Inflammatory macrophage treated with lipopolysaccharide for 4 hours (primary cell): ENCODE measurements around the gene BPHL.
A peak's percentile ranks its signal among the peaks of the same experiment; 100 is the strongest.
"Not testable (repeated sequence)": the region's sequence is repeated elsewhere in the genome, so short reads cannot be mapped to it uniquely, and the experiment has no call there.

Experiments
- DNase-seq: peaks from one replicate; pipeline ENCODE4 v3.0.0-alpha.2; 2020

The BPHL gene

DNA sequence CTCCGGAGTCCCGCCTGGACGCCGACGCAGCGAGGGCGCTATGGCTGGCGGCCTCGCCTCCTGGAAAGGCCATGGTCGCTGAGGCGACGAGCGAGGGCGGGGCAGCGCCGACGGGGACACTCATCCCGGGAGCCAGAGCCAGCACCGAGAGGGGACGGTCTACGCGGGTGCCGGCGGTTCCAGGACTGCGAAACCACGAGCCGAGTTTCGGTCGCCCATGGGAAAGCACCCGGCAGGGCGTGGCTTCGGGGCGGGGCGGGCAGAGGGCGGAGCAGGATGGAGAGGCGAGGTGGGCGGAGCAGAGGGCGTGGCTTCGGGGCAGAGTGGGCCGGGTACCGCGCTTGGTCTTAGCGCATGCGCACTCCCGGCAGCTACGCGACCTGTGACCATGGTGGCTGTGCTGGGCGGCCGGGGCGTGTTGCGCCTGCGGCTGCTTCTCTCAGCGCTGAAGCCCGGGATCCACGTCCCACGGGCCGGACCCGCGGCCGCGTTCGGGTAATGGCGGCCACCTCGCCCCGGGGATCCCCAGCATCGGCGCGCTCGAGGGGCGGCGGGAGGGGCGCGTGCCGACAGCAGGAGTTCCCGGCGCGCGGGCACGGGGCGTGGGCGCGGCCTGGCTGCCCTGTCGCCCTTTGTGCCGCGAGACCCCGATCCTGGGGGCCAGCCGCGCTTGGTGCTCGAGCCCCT is at the start of gene BPHL:
BPHL (plus strand) TSS at position 359 of the 687 bp plus-strand sequence; CDS start at position 389, 30 bp downstream.
- peak; percentile 99 for DNase-seq

DNA sequence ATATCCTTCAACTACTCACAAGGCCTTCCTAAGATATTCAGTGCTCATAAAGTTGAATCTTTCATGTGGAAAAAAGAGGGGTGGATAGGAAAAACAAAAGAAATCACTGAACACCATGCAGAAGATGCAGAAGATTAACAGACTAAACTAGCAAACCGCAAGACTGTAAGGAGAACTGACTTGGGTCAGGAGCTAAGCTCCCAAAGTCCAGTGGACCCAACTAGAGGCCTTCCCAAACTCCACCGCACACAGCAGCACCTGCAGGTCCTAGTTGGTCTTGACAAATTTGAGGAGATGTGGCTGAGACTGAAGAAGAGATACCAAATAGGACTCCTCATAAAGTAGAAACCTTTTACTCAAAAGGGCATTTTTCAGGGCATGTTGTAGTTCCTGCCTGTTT is 46.9 kb upstream of the BPHL start:
- no peak for DNase-seq

DNA sequence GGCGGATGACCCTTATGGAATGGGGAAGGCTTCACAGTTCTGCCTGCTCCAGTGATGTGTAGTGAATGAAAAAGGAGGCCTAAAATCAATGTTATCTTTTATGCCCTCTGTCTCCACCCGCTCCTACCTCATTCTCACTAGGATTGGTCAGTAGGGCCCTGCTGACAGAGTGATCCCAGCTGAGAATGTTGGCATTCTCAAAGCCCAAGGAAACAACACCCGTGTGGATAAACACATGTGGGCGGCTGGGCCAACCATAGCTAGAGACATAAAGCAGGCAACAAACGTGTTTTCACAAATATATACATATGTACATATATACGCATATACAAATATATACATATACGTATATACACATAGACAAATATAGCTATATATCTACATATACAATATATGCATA is 45.7 kb upstream of the BPHL start:
- no peak for DNase-seq

DNA sequence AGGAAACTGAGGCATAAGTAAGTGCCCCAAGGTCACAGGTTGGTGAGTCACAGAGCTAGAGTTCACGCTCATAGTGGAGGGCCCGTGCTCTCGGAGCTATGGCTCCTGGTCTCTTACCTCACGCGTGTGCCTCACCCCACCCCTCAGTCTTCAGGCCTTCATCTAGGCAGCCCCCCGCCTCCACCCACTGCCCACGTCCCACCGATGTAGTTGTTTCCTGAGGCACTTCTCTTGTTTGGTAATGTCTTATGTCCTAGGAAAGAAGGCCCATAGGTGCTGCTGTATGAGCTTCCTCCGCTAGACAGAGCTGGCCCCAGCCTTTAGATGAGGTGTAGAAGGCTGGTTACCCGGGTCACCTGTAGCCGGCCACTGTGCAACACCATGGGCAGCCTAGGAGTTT is 45.1 kb upstream of the BPHL start:
- no peak for DNase-seq

DNA sequence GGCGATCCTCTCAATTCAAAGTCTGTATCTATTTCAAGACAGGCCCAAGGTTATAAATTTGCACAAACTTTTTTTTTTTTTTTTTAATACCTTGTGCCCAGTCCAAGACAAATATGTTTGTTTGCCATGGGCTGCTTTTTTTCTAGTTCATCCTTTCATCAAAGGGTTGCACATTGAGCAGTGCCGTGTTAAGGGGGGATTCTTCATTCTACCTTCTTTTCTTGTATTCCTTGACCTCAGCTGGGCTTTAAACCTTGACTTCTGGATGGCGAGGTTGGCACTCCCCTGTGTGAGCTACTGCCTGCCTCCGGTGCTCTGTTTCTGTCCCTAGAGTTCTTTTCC is 42.8 kb upstream of the BPHL start:
- no peak for DNase-seq

DNA sequence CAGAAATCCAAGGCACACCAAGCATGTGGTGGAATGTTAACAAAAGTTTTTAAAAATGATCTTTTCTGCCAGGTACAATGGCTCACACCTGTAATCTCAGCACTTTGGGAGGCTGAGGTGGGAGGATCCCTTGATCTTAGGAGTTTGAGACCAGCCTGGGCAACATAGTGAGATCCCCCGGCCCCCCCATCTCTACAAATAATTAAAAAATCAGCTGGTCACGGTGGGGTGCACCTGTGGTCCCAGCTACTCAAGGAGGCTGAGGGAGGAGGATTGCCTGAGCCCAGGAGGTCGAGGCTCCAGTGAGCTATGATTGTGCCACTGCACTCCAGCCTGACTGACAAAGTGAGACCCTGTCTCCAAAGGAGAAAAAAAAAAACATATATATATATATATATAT is 42.2 kb upstream of the BPHL start:
- DNase-seq: no peak

DNA sequence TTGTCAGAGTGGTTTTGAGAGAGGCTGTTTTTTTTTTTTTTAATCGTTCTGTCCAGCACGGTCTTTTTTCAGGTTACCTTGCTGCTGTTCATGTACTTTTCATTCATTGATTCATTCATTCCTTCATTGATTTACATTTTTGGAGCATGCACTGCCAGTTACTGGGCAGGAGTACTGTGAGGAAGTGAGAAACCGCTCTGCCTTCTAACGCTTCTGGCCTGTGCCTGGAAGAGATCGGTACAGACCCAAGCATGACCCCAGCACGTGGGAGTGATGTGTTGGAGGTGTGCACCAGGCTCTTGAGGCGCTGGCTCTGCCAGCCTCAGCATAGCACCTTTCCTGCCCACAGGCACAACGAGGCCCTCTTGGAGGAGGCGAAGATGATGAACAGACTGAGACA is 41.1 kb upstream of the BPHL start:
- DNase-seq: no peak

DNA sequence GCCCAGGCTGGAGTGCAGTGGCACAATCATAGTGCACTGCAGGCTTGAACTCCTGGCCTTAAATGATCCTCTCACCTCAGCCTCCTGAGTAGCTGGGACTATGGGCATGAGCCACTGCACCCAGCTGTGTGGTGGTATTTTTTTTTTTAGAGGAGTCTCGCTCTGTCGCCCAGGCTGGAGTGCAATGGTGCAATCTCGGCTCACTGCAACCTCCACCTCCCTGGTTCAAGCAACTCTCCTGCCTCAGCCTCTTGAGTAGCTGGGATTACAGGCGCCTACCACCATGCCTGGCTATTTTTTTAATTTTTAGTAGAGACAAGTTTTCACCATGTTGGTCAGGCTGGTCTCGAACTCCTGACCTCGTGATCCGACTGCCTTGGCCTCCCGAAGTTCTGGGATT is 39.6 kb upstream of the BPHL start:
- not testable (repeated sequence) for DNase-seq

DNA sequence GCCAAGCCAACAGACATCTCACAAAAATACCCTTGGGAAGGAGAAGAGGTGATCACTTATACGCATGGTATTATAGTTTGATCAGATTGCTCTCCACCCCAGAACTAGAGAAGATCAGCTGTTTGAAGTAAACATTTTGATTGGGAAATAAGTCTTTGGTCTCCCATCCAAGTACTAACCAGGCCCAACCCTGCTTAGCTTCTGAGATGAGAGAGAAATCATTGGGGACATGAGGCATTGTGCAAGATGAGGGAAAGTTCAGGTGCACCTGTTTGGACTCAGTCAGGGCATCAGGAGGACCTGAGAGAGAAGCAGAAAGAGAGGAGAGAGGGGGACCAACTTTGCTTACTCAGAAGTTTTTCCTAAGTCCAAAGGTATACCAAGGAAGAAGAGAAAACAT is 38.8 kb upstream of the BPHL start:
- DNase-seq: no peak

DNA sequence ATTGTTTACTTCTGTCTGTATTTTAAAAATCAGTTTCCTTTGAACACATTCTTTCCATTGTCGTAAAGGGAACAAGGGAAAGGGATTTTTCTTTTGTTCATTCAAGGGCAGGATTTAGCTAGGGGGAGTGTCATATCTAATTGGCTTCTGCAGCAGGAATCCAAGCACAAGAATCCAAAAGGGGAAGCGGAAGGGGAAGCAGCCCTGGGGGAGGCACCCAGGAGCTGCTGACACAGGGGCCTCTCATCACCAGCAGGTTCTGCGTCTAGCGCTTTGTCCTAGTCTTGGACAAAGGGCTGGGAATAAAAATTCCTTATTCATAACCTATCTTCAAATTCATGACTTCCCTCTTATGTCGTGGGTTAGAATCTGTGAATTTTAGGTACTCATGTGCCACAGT is 36.6 kb upstream of the BPHL start:
- peak; percentile 84 for DNase-seq

DNA sequence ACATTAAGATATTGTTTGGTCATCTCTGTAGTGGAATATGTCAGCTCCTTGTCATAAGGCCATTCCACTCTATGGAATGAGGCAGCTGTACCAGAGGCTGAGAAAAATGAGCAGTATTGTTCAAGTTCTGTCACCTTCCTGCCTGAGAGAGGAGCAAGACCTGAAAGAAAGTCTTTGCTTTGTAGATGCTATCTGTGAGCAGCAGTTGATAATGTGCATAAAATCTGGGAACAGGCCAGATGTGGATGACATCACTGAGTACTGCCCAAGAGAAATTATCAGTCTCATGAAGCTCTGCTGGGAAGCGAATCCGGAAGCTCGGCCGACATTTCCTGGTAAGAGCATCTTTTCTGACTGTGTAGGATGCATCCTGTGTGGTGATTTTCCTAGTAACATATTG is 33.4 kb upstream of the BPHL start:
- no peak for DNase-seq

DNA sequence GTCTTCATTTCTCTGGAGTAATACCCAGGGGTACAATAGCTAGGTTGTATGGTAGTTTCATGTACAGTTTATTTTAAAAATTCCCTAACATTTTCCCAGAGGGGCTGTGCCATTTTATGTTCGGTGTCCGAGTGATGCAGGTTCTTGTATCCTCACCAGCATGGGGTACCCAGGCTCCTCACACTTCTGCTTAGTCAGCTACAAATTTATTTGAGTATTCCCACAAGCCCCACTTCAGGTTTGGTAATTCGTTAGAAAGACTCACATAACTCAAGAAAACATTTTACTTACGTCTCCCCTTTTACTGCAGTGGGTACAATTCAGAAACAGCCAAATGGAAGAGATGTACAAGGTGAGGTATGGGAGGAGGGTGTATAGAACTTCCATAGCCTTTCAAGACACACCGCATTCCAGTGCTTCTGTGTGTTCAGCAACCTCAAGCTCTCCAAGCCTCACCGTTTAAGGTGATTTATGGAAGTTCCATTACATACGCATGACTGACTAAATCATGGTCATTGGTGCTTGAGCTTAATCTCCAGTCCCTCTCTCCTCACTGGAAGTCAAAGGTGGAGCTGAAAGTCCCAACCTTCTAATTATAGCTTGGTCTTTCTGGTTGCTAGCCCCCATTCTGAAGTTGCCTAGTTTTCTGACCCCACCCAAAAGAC is 32.1 kb upstream of the BPHL start:
- DNase-seq: no peak

DNA sequence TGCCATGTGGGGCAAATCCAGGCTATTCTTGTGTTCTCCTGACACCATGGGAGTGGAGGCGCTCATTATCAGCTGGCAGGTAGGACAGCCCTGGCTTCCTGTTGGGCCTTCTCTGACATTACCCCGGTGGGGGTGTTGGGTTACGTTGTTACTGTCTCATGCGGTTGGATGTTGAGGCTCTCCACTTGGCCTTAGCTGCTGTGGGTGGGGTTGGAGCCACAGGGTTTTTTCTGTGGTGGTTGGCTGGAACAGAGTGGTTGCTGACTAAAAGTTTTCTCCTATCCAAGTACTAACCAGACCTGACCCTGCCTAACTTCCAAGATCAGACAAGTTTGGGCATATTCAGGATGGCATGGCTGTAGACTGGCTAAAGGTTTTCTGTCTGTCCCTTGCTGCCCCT is 30.1 kb upstream of the BPHL start:
- no peak for DNase-seq

DNA sequence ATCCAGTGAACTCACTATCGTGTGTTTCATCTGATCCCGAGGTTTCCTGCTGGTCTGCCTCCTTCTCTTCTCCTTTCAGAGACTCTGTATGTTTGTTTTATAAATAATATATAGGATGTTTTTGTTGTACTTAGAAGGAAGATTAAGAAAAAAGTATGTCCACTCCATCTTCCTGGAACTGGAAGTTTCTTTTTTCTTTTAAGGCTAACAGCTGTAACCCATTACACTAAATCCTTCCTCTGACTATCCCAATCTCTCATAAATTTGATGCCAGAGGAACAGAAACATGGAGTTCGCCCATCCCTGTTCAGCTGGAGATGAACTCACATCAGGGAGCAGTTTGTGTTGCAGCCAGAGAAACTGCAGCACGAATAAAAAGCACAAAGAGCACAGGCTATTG is 29.5 kb upstream of the BPHL start:
- DNase-seq: no peak

DNA sequence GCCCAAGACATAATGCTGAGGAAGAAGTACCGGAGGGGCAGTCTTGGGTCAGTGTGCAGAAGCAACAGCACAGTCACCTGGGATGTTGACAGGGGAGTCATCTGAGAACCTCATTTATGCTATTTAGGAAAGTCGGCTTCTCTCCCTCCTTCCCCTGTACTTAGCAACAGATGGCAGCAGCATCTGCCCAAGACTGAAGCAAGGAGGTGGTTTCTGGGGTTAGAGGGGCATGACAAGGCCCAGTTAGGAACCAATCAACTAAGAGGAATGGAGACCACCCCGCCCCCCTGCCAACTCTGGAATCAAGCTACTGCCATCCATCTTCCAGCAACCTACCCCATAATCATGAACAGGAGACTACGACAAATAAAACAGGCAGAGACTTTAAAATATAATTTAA is 28.5 kb upstream of the BPHL start:
- DNase-seq: no peak

DNA sequence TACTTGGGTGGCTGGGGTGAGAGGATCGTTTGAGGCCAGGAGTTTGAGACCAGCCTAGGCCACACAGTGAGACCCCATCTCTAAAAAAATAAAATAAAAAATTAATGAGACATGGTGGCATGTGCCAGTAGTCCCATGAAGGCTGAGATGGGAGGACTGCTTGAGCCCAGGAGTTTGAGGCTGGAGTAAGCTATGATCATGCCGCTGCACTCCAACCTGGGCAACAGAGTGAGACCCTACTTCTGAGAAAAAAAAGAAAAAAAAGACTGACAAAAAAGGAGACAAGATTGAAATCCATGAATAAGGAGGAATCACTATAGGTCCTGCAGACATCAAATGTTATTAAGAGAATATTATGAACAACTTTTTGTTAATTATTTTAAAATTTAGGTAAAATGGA is 23.7 kb upstream of the BPHL start:
- DNase-seq: no peak

DNA sequence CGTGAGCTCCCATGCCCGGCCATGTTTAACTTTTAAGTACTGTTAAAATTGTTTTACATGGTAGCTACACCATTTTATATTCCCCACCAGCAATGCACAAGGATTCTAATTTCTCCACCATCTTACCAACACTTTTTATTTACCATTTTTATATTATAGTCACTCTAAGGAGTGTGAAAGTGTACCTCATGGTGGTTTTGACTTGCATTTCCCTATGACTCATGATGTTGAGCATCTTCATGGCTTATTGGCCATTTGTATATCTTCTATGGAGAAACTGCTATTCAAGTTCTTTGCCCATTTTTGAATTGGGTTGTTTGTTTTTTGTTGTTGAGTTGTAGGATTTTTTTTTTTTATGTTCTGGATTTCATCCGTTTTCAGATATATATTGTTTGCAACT is 15.6 kb upstream of the BPHL start:
- no peak for DNase-seq

DNA sequence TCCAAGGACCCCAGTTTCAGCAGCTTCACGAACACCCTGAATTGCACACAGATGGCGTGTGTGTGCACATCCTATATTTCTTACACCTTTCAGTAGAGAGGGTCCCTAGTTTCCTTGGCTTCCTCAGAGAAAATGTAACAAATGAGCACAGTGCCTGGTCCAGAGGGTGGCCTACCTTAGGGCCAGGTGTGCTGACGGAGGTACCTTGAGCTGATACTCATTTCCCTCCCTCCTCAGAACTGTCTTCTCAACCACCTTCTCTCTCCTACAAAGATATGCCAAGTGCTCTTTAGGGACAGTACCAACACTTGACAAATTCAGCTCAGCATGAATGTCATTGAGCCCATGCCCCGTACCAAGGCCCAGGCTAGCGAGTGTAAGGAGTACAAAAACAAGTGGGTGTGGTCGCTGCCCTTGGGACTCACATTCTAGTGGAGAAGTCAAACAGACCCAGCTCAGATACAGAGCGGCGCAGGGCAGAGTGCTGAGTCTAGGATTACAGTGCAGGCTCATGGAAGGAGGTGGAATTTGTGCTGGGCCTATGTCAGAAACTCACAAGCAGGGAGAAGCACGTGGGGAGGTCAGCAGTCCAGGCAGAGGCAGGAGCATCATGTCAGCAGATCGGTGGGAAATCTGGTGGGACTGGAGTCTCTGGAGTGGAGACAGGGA is 9.6 kb upstream of the BPHL start:
- no peak for DNase-seq

DNA sequence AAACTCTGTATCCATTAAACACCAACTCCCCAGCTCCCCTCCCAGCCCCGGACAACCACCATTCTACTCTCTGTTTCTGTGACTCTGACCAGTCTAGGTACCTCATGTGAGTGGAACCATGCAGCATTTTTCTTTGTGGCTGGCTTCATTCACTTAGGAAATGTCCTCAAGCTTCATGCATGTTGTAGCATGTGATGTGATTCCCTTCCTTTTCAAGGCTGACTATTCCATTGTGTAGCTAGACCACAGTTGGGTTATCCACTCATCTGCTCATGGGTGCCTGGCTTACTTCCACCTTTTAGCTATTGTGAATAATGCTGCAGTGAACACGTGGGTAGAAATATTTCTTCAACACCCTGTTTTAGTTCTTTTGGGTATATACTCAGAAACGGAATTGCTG is 8.8 kb upstream of the BPHL start:
- DNase-seq: no peak

DNA sequence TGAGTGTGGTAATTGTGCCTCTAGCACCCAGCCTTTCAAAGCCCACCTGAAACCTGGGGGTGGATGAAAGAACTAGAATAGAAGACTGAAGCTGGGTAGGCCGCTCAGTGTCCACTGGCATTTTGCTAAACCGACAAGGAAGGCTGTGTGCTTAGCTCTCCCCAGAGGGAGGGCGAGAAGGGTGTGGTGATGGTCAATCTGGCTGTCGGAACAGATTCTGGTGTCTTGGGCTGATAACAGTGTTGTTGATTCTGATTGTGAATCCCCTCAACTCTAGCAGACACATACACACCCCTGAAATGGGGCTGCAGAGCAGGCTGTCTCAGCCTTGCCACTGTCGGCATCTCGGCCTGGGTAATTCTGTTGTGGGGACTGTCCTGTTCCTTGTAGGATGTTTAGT is 4.1 kb upstream of the BPHL start:
- DNase-seq: no peak

DNA sequence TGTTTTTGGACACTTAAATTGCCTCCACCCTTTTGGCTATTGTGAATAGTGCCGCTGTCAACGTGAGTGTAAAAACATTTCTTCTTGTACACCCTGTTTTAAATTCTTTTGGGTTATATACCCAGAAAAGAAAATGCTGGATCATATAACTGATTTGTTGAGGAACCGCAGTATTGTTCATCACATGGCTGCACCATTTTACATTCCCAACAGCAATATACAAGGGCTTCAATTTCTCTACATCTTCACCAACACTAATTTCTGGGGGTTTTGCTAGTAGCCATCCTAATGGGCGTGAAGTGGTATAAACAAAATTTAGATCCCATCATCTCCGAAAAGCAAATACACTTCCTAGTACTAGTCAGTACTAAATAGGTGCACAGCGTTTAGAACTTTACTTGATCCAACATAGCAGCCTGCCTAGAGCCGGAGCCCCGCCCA is 579 bp upstream of the BPHL start:
- no peak for DNase-seq

DNA sequence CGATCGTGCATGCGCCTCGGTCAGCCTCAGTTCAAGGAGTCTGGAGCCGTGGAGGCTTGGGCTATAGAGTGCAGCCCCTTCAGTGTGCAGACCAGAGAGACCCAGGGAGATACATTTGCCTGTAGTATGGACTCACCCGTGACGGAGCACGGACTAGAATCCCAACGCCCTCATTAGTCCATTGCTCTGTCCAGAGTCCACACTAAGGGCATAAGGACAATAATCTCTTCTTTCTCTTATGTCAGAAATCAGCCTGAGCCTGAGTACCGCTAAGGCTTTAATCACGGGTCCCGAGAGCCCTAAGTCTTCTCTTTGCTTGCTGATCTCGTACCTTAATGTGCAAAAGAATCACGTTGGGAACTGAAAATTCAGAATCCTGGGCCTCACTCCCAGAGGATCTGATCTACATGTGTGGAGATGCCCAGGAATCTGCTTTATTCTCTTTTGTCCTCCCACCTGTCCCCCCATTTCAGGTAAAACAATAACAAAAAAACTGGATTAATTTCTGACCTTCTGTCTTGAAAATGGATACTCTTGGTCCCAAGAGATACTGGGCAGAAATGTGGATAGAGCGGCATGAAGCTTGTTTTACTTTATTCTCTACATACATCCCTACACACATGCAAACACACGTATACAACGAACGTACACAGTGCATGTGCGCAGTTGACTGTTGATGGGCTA is 671 bp downstream of the BPHL start:
- DNase-seq: peak; percentile 16

DNA sequence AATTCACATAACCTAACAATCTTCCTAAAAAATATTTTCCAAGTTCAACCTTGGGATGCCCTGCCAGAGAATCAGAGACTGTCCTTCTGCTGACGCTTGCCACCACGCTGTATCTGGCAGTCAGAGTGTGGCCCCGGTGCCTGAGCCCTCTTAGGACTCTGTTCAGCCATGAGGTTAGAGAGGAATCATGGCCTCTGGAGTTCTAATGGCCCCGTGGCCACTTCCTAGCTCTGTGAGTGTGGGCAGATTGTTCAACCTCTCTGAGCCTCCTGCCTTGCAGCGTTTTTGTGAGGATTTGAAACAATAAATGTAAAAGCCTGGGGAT is 2.2 kb downstream of the BPHL start:
- no peak for DNase-seq

DNA sequence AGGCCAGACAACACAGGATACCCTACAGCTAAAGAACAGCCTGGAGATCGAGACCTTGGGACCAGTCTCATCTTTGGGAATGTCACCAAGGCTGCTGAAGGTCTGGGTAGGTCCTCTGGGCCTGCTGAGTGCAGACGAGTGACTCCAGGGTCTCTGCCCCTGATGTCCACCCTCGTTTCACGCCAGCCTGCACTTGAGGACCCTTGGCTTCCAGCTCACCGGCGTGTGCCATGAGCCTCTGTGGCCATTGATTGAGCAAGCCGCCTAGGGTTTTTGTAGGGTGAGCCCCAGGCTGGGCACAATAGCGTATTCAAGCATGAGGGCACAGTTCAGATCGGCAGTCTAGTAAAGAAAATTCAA is 4.3 kb downstream of the BPHL start:
- DNase-seq: no peak
